Measurements from ENCODE around the gene CDK5RAP1.

The CDK5RAP1 gene

GRCh38 chr20:33412484-33412838 is 11.1 kb upstream of the CDK5RAP1 start:
- TF ChIP-seq CTCF (IDR thresholded peaks at IDR 0.05; ENCODE audit: insufficient read depth, missing control alignments) = no peak
- FAIRE-seq = no peak

GRCh38 chr20:33411711-33412483 is 10.6 kb upstream of the CDK5RAP1 start:
- DNase-seq (ENCODE audit: insufficient read length, low spot score) (no peak), FAIRE-seq (no peak)
- no peak for TF ChIP-seq CTCF (IDR thresholded peaks at IDR 0.05; ENCODE audit: insufficient read depth, missing control alignments)

More at GRCh38 chr20:33412484-33412838, 11.1 kb upstream of the CDK5RAP1 start:
- no peak for DNase-seq (ENCODE audit: insufficient read length, low spot score)

DNA sequence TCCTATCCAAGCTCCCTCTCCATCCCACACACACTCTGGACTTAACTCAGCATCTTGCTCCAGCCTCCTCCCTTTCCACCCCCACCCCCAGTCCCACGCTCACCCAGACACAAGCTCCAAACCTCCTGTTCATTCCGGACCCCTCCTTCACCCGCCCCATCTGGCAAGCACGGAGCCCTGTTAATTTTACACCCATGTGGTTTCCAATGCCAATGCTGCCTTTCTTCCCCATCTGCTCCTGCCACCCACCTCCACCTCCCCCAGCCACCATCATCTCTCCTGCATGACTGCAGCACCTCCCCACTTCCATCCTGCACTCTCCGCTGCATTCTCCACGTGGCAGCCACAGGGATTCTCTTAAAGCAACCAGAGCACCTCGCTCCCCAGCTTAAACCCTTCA is 9.9 kb upstream of the CDK5RAP1 start:
- FAIRE-seq (no peak), DNase-seq (ENCODE audit: insufficient read length, low spot score) (no peak)
- no peak for TF ChIP-seq CTCF (IDR thresholded peaks at IDR 0.05; ENCODE audit: insufficient read depth, missing control alignments)

DNA sequence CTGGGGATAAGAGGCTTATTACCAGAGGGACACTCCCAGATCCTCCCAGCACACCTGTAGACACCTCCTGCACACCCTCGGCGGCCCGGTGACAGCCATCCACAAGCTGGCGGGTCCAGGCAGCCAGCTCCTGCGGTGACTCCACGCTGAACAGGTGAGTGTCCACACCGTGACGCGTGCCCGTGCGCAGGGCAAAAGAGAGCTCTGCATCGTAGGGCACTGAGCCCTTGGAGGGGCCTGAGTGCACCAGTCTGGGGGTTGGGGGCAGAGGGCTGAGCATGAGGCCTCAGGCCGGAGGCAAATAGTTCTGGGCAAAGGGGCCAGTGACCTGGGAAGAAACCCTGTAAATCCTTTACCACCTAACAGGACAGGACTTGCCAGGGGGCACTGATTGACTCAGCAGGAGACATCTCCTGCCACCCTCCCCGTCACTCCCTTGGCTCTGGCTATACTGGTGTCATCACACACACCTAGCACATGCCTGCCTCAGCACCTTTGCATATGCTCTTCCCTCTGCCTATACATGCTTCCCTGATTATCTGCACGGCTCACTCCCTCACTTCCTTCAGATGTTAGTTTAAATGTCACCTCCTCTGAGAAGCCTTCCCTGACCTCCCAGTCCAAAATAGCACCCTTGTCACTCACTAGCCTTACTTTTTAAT is 8.9 kb upstream of the CDK5RAP1 start:
- no peak for DNase-seq (ENCODE audit: insufficient read length, low spot score)
- no peak for FAIRE-seq
- no peak for TF ChIP-seq CTCF (IDR thresholded peaks at IDR 0.05; ENCODE audit: insufficient read depth, missing control alignments)

DNA sequence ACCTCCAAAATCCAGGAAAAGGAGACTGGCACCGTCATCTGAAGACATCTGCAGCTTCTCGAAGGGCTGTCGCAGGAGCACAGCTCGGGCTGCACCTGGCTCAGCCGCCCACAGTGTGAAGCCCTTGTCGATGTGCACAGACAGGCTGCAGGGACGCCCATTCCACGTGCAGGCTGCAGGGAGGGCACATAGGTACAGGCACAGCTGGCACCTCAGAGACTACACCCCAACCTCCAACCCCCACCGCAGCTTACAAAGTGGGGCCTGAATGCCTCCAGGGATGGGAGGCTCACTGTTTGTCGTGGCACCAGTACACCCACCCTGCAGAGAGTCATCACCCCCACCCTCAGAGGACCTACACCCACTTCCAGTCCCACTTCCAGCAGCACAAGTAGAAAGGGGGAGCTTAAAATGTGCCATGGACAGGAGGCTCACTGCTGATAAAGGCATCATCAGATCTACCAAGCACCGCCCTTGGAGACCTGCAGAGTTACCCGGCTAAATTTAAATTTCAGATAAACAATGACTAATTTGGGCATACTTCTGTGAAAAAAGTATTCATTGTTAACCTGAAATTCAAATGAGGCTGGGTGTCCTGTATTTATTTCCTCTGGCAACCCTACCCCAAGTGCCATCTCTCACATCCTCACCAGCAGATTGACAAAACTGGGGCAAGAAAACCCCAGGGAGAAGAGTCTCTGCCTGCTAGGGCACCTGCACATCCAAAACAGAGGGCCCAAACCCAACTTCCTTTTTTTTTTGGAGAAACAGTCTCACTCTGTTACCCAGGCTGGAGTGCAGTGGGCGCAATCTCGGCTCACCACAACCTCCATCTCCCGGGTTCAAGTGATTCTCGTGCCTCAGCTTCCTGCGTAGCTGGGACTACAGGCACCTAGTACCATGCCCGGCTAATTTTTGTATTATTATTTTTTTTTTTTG is 7.7 kb upstream of the CDK5RAP1 start:
- no peak for DNase-seq (ENCODE audit: insufficient read length, low spot score)
- FAIRE-seq = no peak
- TF ChIP-seq CTCF (IDR thresholded peaks at IDR 0.05; ENCODE audit: insufficient read depth, missing control alignments) = no peak

DNA sequence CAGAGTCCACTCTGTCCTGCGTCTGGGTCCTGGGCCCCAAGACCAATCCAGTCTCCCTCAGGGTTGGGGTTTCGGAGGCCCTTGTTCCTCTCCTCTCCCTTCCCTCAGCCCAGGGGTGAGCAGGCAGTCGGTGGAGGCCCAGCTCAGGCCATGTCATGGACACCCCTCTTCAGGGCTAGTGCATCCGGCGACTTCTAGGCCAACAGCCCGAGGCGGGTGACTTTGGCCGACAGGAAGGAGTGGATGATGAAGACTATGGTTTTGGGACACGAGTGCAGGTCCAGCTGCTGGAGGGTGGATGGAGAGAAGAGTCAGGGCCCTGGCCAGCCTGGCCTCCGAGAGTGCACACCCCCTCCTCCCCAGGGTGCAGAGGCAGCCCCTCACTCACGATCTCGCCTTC is 7.0 kb upstream of the CDK5RAP1 start:
- FAIRE-seq = no peak
- no peak for TF ChIP-seq CTCF (IDR thresholded peaks at IDR 0.05; ENCODE audit: insufficient read depth, missing control alignments)

More for the DNA sequence above, 7.0 kb upstream of the CDK5RAP1 start:
- no peak for DNase-seq (ENCODE audit: insufficient read length, low spot score)

All from D721Med (cell line).